Epithelial cell of proximal tubule (primary cell): ENCODE results near the gene NKAIN4. TPM values are rescaled to one million over a fixed set of nuclear protein-coding genes. Genes with fewer than 3 reads are reported as not detected.

ENCODE experiments used
- DNase-seq: peaks from one replicate; pipeline ENCODE4 v3.0.0-alpha.2; 2011; ENCODE audit warnings: low read depth
- H3K4me3 ChIP-seq: 2 replicates; pipeline ENCODE4 v1.5.1; 2011; ENCODE audit warnings: low read depth, mild to moderate bottlenecking, low read length
- total RNA-seq: library from RNA; depleted of rRNA; stranded (reverse); fragments of >200 nt; gene quantifications from 2 replicates; pipeline ENCODE4 v1.2.3, GENCODE V29; 2015
- TF ChIP-seq, protein P1 (sequence below): conservative IDR thresholded peaks from 2 replicates; pipeline ENCODE4 v1.5.1; 2012; ENCODE audit warnings: low read depth, mild to moderate bottlenecking, low read length

NKAIN4 gene
- total RNA-seq, 1 donor from 2014 or later = 4.0 TPM

GRCh38 chr20:63212792-63213191 is 41.5 kb downstream of the NKAIN4 start:
- TF ChIP-seq, protein P1, sequence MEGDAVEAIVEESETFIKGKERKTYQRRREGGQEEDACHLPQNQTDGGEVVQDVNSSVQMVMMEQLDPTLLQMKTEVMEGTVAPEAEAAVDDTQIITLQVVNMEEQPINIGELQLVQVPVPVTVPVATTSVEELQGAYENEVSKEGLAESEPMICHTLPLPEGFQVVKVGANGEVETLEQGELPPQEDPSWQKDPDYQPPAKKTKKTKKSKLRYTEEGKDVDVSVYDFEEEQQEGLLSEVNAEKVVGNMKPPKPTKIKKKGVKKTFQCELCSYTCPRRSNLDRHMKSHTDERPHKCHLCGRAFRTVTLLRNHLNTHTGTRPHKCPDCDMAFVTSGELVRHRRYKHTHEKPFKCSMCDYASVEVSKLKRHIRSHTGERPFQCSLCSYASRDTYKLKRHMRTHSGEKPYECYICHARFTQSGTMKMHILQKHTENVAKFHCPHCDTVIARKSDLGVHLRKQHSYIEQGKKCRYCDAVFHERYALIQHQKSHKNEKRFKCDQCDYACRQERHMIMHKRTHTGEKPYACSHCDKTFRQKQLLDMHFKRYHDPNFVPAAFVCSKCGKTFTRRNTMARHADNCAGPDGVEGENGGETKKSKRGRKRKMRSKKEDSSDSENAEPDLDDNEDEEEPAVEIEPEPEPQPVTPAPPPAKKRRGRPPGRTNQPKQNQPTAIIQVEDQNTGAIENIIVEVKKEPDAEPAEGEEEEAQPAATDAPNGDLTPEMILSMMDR = no peak
- DNase-seq = no peak
- no peak overlapping the region for H3K4me3 ChIP-seq

GRCh38 chr20:63212393-63212730 is 41.9 kb downstream of the NKAIN4 start:
- TF ChIP-seq, protein P1 = no peak
- H3K4me3 ChIP-seq = no peak overlapping the region
- no peak for DNase-seq

GRCh38 chr20:63210011-63210605 is 44.2 kb downstream of the NKAIN4 start:
- DNase-seq = no peak
- TF ChIP-seq, protein P1 = no peak
- no peak overlapping the region for H3K4me3 ChIP-seq

DNA sequence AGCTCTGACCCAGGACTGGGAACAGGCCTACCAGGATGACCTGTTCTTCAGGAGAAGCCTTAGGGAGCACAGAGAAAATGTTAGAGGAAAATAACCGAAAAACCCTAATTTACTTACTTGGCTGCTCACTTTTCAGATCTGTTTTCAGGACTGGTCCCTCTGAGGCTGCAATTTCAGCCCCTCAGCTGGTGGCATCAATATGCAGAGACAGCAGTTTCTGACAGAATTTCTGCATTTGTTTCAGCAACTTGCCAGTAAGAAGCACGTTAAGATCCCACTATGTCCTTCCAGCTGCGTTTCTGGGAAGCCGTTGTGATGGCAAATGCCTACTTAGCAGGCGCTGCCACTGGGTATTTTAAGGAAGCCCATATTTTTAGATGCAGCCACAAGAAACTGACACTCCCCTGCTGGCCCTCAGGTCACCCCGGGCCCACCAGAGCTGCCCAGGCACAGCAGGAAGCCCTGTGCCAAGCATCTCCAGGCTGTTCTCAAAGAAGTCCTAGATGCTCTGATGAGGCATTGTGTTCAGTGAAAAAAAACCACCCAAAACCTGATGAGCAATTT is 45.8 kb downstream of the NKAIN4 start:
- TF ChIP-seq, protein P1 = no peak
- no peak overlapping the region for H3K4me3 ChIP-seq
- no peak for DNase-seq

GRCh38 chr20:63206878-63207277 is 47.4 kb downstream of the NKAIN4 start:
- no peak overlapping the region for H3K4me3 ChIP-seq
- TF ChIP-seq, protein P1 = no peak
- peak; percentile 75 for DNase-seq

DNA sequence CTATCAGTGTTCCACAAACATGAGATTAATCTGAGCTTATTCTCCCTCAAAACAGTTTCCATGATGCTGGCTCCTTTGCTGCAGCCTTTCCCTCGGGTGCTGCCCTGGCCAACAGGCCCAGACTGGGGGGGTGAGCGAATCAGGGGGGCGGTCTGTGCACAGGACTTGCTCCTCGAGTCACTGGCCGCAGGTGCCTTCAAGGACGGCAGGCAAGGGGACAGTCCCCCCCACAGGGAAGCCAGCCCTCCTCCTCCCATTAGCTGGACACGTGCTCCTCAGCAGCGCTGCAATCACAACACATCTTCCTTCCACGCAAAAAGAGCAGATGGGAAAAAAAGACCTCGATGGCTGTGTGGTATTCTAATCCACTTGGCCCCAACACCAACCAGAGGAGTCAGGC is 48.4 kb downstream of the NKAIN4 start:
- H3K4me3 ChIP-seq = no peak overlapping the region
- TF ChIP-seq, protein P1 = no peak
- DNase-seq = no peak

DNA sequence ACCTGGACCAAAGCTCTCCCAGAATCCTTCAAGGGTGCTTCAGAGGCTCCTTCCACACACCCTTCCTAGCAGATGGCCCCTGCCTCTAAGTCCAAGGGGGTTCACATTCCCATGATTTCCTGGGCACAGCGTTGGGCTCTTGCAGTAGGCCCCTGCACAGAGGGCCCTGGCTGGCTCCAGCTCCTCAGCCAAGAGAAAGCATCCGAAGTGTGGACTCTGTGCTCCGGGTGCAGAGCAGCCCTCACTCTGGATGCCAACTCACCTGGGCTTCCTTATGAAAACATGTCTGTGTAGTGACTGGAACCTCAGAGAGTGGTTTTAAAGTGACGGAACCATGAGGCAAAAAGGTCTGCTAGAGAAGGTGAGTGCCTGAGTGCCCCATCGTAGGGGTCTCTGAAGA is 49.9 kb downstream of the NKAIN4 start:
- DNase-seq = no peak
- TF ChIP-seq, protein P1 = no peak
- H3K4me3 ChIP-seq = no peak overlapping the region
